IMR-90 (cell line): Measurements from ENCODE around the gene OSBPL6.

Experiments
- CTCF ChIP-seq: conservative IDR thresholded peaks from 2 replicates; pipeline ENCODE4 v1.5.1; 2012; ENCODE audit warnings: mild to moderate bottlenecking, low read depth, low read length, improper control_type of control experiment
- POLR2A ChIP-seq: IDR thresholded peaks from 2 replicates; pipeline ENCODE4 v1.6.1; 2012; ENCODE audit warnings: mild to moderate bottlenecking, low read depth, low read length
- RAD21 ChIP-seq: IDR thresholded peaks from 2 replicates; pipeline ENCODE4 v1.6.1; 2012; ENCODE audit warnings: low read length, improper control_type of control experiment
- RCOR1 ChIP-seq: IDR thresholded peaks from 2 replicates; pipeline ENCODE4 v1.6.1; 2012; ENCODE audit warnings: mild to moderate bottlenecking, low read length, improper control_type of control experiment; ENCODE audit not compliant: insufficient replicate concordance
- SMC3 ChIP-seq: fragments of 150-350 bp; IDR thresholded peaks from 2 replicates; pipeline ENCODE4 v1.6.1; 2016; ENCODE audit warnings: low read depth, mild to moderate bottlenecking, antibody characterized with exemption, low read length, moderate library complexity
- USF2 ChIP-seq: fragments of 150-350 bp; IDR thresholded peaks from 2 replicates; pipeline ENCODE4 v1.6.1; 2017; ENCODE audit warnings: mild to moderate bottlenecking, antibody characterized with exemption, low read length, low read depth
- TF ChIP-seq, protein P1 (sequence below): fragments of 150-350 bp; IDR thresholded peaks from 2 replicates; pipeline ENCODE4 v1.6.1; 2016; ENCODE audit warnings: low read depth, mild to moderate bottlenecking, low read length, moderate library complexity, borderline replicate concordance

- TF ChIP-seq RCOR1 (no peak), CTCF (no peak), POLR2A (no peak), RAD21 (no peak), SMC3 (no peak), USF2 (no peak)
- TF ChIP-seq, protein P1, sequence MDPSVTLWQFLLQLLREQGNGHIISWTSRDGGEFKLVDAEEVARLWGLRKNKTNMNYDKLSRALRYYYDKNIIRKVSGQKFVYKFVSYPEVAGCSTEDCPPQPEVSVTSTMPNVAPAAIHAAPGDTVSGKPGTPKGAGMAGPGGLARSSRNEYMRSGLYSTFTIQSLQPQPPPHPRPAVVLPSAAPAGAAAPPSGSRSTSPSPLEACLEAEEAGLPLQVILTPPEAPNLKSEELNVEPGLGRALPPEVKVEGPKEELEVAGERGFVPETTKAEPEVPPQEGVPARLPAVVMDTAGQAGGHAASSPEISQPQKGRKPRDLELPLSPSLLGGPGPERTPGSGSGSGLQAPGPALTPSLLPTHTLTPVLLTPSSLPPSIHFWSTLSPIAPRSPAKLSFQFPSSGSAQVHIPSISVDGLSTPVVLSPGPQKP = no peak
Observed at GRCh38 chr2:178385595-178386148, 191.4 kb downstream of the OSBPL6 start.
